IPS-15b (cell line): ENCODE measurements around the gene SH2D2A.
"Not testable (repeated sequence)": the region's sequence is repeated elsewhere in the genome, so short reads cannot be mapped to it uniquely, and the experiment has no call there.

Experiments used
- H3K27me3 ChIP-seq: one replicate; pipeline ENCODE4 v1.6.1; 2013; ENCODE audit warnings: low read length; ENCODE audit not compliant: control insufficient read depth, insufficient read depth
- H3K36me3 ChIP-seq: one replicate; pipeline ENCODE4 v1.6.1; 2013; ENCODE audit warnings: low read length; ENCODE audit not compliant: control insufficient read depth, insufficient read depth
- H3K4me1 ChIP-seq: one replicate; pipeline ENCODE4 v1.6.1; 2013; ENCODE audit warnings: mild to moderate bottlenecking, low read length; ENCODE audit not compliant: control insufficient read depth, insufficient read depth
- H3K4me3 ChIP-seq: one replicate; pipeline ENCODE4 v1.5.1; 2013; ENCODE audit warnings: low read depth, low read length
- H3K9ac ChIP-seq: one replicate; pipeline ENCODE4 v1.6.1; 2013; ENCODE audit warnings: low read depth, mild to moderate bottlenecking, low read length
- H3K9me3 ChIP-seq: one replicate; pipeline ENCODE4 v1.6.1; 2013; ENCODE audit warnings: mild to moderate bottlenecking, low read length; ENCODE audit not compliant: control insufficient read depth, insufficient read depth

Gene SH2D2A

GRCh38 chr1:156772728-156773497 is 43.7 kb downstream of the SH2D2A start:
- H3K9ac ChIP-seq, result no peak overlapping the region
- no peaks in the 10 kb centered on the region for H3K36me3 ChIP-seq
- H3K27me3 ChIP-seq, result no peaks in the 10 kb centered on the region
- H3K4me1 ChIP-seq, result peaks cover 7% of the 10 kb centered on the region
- no peak overlapping the region for H3K4me3 ChIP-seq
- no peaks in the 10 kb centered on the region for H3K9me3 ChIP-seq

- H3K4me1 ChIP-seq, result peaks cover 7% of the 10 kb centered on the region
- no peaks in the 10 kb centered on the region for H3K27me3 ChIP-seq
- H3K9me3 ChIP-seq, result no peaks in the 10 kb centered on the region
- no peak overlapping the region for H3K4me3 ChIP-seq
- no peak overlapping the region for H3K9ac ChIP-seq
- H3K36me3 ChIP-seq, result no peaks in the 10 kb centered on the region
Measured at GRCh38 chr1:156772222-156772621, 44.4 kb downstream of the SH2D2A start.

- H3K27me3 ChIP-seq, result no peaks in the 10 kb centered on the region
- H3K4me3 ChIP-seq, result peak overlapping the region; percentile 97
- H3K36me3 ChIP-seq, result no peaks in the 10 kb centered on the region
- H3K4me1 ChIP-seq, result peaks cover 7% of the 10 kb centered on the region
- H3K9ac ChIP-seq, result peak overlapping the region; percentile 95
- no peaks in the 10 kb centered on the region for H3K9me3 ChIP-seq
Measured at GRCh38 chr1:156768610-156769295, 47.9 kb downstream of the SH2D2A start.

- peaks cover 7% of the 10 kb centered on the region for H3K4me1 ChIP-seq
Measured at GRCh38 chr1:156767879-156768604, 48.6 kb downstream of the SH2D2A start.

GRCh38 chr1:156767101-156767878 is 49.4 kb downstream of the SH2D2A start, which contains the start of gene PRCC:
Gene PRCC, plus strand, starts transcription at chr1:156767535. Its CDS starts 237 bp downstream, at chr1:156767772.
- peak within 1 kb of the TSS; percentile 97 for H3K4me3 ChIP-seq
- H3K36me3 ChIP-seq, result no peaks in the 10 kb centered on the region
- H3K9ac ChIP-seq, result peak within 1 kb of the TSS; percentile 95
- H3K9me3 ChIP-seq, result no peaks in the 10 kb centered on the region
- H3K4me1 ChIP-seq, result peaks cover 7% of the 10 kb centered on the region
- H3K27me3 ChIP-seq, result no peaks in the 10 kb centered on the region

More at GRCh38 chr1:156767879-156768604, 48.6 kb downstream of the SH2D2A start:
- Histone ChIP-seq H3K27me3 (no peaks in the 10 kb centered on the region), H3K4me3 (peak overlapping the region; percentile 97), H3K9ac (peak overlapping the region; percentile 95), H3K9me3 (no peaks in the 10 kb centered on the region), H3K36me3 (no peaks in the 10 kb centered on the region)

- peak overlapping the region; percentile 97 for H3K4me3 ChIP-seq
- no peaks in the 10 kb centered on the region for H3K27me3 ChIP-seq
- peak overlapping the region; percentile 95 for H3K9ac ChIP-seq
- H3K4me1 ChIP-seq, result peaks cover 7% of the 10 kb centered on the region
- no peaks in the 10 kb centered on the region for H3K36me3 ChIP-seq
- no peaks in the 10 kb centered on the region for H3K9me3 ChIP-seq
Measured at GRCh38 chr1:156766298-156767100, 50.1 kb downstream of the SH2D2A start.

GRCh38 chr1:156765666-156766065 is 51.0 kb downstream of the SH2D2A start:
- H3K4me3 ChIP-seq, result no peak overlapping the region
- H3K36me3 ChIP-seq, result no peaks in the 10 kb centered on the region
- no peaks in the 10 kb centered on the region for H3K27me3 ChIP-seq
- H3K9ac ChIP-seq, result no peak overlapping the region
- H3K4me1 ChIP-seq, result peaks cover 7% of the 10 kb centered on the region
- H3K9me3 ChIP-seq, result no peaks in the 10 kb centered on the region

GRCh38 chr1:156765136-156765535 is 51.5 kb downstream of the SH2D2A start:
- H3K27me3 ChIP-seq, H3K9ac ChIP-seq, H3K9me3 ChIP-seq, H3K4me3 ChIP-seq, H3K36me3 ChIP-seq, H3K4me1 ChIP-seq: not testable (repeated sequence)

- H3K9ac ChIP-seq, result no peak overlapping the region
Measured at GRCh38 chr1:156760796-156761104, 55.9 kb downstream of the SH2D2A start.

GRCh38 chr1:156760092-156760795 is 56.4 kb downstream of the SH2D2A start:
- Histone ChIP-seq H3K9me3 (no peaks in the 10 kb centered on the region), H3K27me3 (no peaks in the 10 kb centered on the region), H3K4me1 (no peaks in the 10 kb centered on the region), H3K9ac (no peak overlapping the region), H3K4me3 (no peak overlapping the region), H3K36me3 (no peaks in the 10 kb centered on the region)

More at GRCh38 chr1:156760796-156761104, 55.9 kb downstream of the SH2D2A start:
- Histone ChIP-seq H3K4me1 (no peaks in the 10 kb centered on the region), H3K9me3 (no peaks in the 10 kb centered on the region), H3K36me3 (no peaks in the 10 kb centered on the region), H3K27me3 (no peaks in the 10 kb centered on the region), H3K4me3 (no peak overlapping the region)
